Spleen (tissue), 11 donors: ENCODE measurements around the gene NDUFAF2. TPM values are rescaled to one million over a fixed set of nuclear protein-coding genes. Genes with fewer than 3 reads are reported as not detected.

ENCODE experiments used
- DNase-seq: peaks from one replicate; pipeline ENCODE4 v3.0.0-alpha.2; 2020
- H3K27ac ChIP-seq, 8 donors: fragments of 200-600 bp; sonication (generic) in 7 of 8; 1 replicate in 4 of 8; 2 replicates in 4 of 8; pipeline versions ENCODE4 v1.5.0 to v1.8.0; 2016 to 2021; ENCODE audit warnings: inconsistent platforms in 4 of 8, mild to moderate bottlenecking in 4 of 8, moderate library complexity in 1 of 8
- H3K27me3 ChIP-seq, 7 donors: fragments of 200-600 bp; sonication (generic) in 6 of 7; replicated peaks in 1 of 7; 1 replicate in 4 of 7; 2 replicates in 3 of 7; pipeline versions ENCODE4 v1.5.0 to v1.8.0; 2016 to 2021; ENCODE audit warnings: inconsistent platforms in 3 of 7, mild to moderate bottlenecking in 1 of 7
- H3K36me3 ChIP-seq, 6 donors: fragments of 200-600 bp; sonication (generic) in 5 of 6; 1 replicate in 4 of 6; 2 replicates in 2 of 6; pipeline versions ENCODE4 v1.5.0 to v1.8.0; 2016 to 2021; ENCODE audit warnings: inconsistent platforms in 2 of 6
- H3K4me1 ChIP-seq, 6 donors: fragments of 200-600 bp; sonication (generic) in 5 of 6; 1 replicate in 3 of 6; 2 replicates in 3 of 6; pipeline versions ENCODE4 v1.5.0 to v1.8.0; 2016 to 2021; ENCODE audit warnings: inconsistent platforms in 3 of 6
- H3K4me3 ChIP-seq, 8 donors: fragments of 200-600 bp; sonication (generic) in 7 of 8; 1 replicate in 4 of 8; 2 replicates in 4 of 8; pipeline versions ENCODE4 v1.5.0 to v1.8.0; 2016 to 2021; ENCODE audit warnings: inconsistent platforms in 4 of 8, mild to moderate bottlenecking in 4 of 8, moderate library complexity in 2 of 8
- H3K9me3 ChIP-seq, 8 donors: fragments of 200-600 bp; sonication (generic) in 7 of 8; 1 replicate in 4 of 8; 2 replicates in 4 of 8; pipeline versions ENCODE4 v1.5.0 to v1.8.0; 2016 to 2021; ENCODE audit warnings: inconsistent platforms in 4 of 8
- CTCF ChIP-seq, 11 experiments: fragments of 200-600 bp in 7 of 11; fragments of 450-650 bp in 4 of 11; sonication (generic) in 4 of 11; IDR thresholded peaks in 8 of 11; conservative IDR thresholded peaks in 3 of 11; 1 replicate in 7 of 11; 2 replicates in 4 of 11; pipeline versions ENCODE4 v1.4.0 to v1.8.0; 2016 to 2021; ENCODE audit warnings: antibody characterized with exemption in 11 of 11, inconsistent platforms in 4 of 11, mild to moderate bottlenecking in 1 of 11
- POLR2A ChIP-seq, 3 donors: fragments of 450-650 bp; IDR thresholded peaks; one replicate each; pipeline ENCODE4 v1.5.1; 2017; ENCODE audit warnings: antibody characterized with exemption in 3 of 3, mild to moderate bottlenecking in 1 of 3
- POLR2AphosphoS5 ChIP-seq, 3 donors: sonication (generic); formaldehyde crosslinking; IDR thresholded peaks; one replicate each; pipeline ENCODE4 v1.5.1; 2017; ENCODE audit warnings: antibody characterized with exemption in 3 of 3
- WGBS, 5 donors: extraction: QIAGEN DNeasy Blood & Tissue Kit in 3 of 5; methylation state at CpG; one replicate each; pipeline versions ENCODE4 v1.1.5 to v1.1.7; 2013 to 2018; 5-methylcytosine and 5-hydroxymethylcytosine counted together
- intact Hi-C: fragments of 100-400 bp; cut with DNase I; formaldehyde crosslinking; loops from one replicate; pipeline ENCODE4 v1.15.0; 2023; ENCODE audit warnings: low total_unique reads
- polyA plus RNA-seq, 3 donors: library from polyadenylated mRNA; stranded (reverse); fragments of 200-250 nt; gene quantifications; one replicate each; pipeline ENCODE4 v1.2.1, GENCODE V29; 2013
- total RNA-seq, 7 donors: library from RNA; depleted of rRNA in 3 of 7; stranded (reverse); fragments of >200 nt in 3 of 7; fragmentation: NEBNext Ultra II Directional in 4 of 7; extraction: Animal tissue kit (Norgen Biotek cat#: 25700) in 4 of 7; gene quantifications; one replicate each; pipeline versions ENCODE4 v1.1.0 to v1.2.1, GENCODE V29; 2016 to 2021
- donor health status: healthy with polysubstance abuse.
- donor health status: DM: no; HTN: no; CAD: no; lungs with moderate emphysema.
- donor health status: DM: no; HTN: no; CAD: no.
- donor health status: Bipolar disorder and iron deficiency.
- donor health status: healthy.
- donor health status: DM: no; HTN: no; CAD: no.
- donor health status: DM: yes; HTN: yes; CAD: no.

NDUFAF2 gene
- total and polyA plus RNA-seq, 10 donors: 3.2 to 40.5 (median 13.1) TPM

GRCh38 chr5:61162010-61162831 lies 217.2 kb downstream of the NDUFAF2 start, which contains the start of gene SMIM15:
TSS of gene SMIM15 (minus strand) at chr5:61162468. CDS start at chr5:61160171, 2,297 bp downstream.
- Histone ChIP-seq H3K27ac (peak within 1 kb of the TSS; percentile 91 to 96 (median 94)), H3K27me3 (no peaks in the 10 kb centered on the region), H3K4me1 (peaks cover 8 to 59% (median 39%) of the 10 kb centered on the region in 6 donors), H3K4me3 (peak within 1 kb of the TSS; percentile 74 to 91 (median 76)), H3K9me3 (no peaks in the 10 kb centered on the region), H3K36me3 (peaks cover 0 to 36% (median 14%) of the 10 kb centered on the region in 6 donors)
- intact Hi-C loops: loop anchor here (10.0 kb wide), 1 partner anchor 173 kb away; the partner anchor contains the start of gene ZSWIM6
- 1 to 5% (median 2%) methylated on average over 45 to 73 of the region's 73 CpGs for whole genome bisulfite sequencing, 5 donors
- TF ChIP-seq POLR2A (IDR thresholded peaks at IDR 0.05): peak in 2 of 3 donors; percentile 26 to 35
- TF ChIP-seq CTCF (IDR thresholded peaks at IDR 0.05 in 8 of 11, conservative IDR thresholded peaks at IDR 0.05 in 3 of 11): peak in 2 of 11 experiments; percentile 13 to 22
- TF ChIP-seq POLR2AphosphoS5 (IDR thresholded peaks at IDR 0.05): peak; percentile 92 to 96 (median 93)
- peak; percentile 96 for DNase-seq

- WGBS, 5 donors: 45 to 61% (median 53%) methylated on average over 14 of the region's 14 CpGs
Measured at GRCh38 chr5:61162832-61163567, 218.0 kb downstream of the NDUFAF2 start.

GRCh38 chr5:61163905-61164304 lies 218.9 kb downstream of the NDUFAF2 start:
- intact Hi-C loops: loop anchor here (10.0 kb wide), 1 partner anchor 171 kb away; the partner anchor contains the start of gene ZSWIM6
- H3K4me3 ChIP-seq: peak overlapping the region in 1 of 8 donors; percentile 90
- no peaks in the 10 kb centered on the region for H3K9me3 ChIP-seq
- DNase-seq: no peak
- TF ChIP-seq POLR2AphosphoS5 (IDR thresholded peaks at IDR 0.05): no peak
- WGBS, 5 donors: 91 to 97% (median 95%) methylated on average over 13 of the region's 13 CpGs
- peaks cover 0 to 21% (median 12%) of the 10 kb centered on the region in 6 donors for H3K36me3 ChIP-seq
- no peak overlapping the region for H3K27ac ChIP-seq
- peaks cover 8 to 53% (median 34%) of the 10 kb centered on the region in 6 donors for H3K4me1 ChIP-seq
- no peaks in the 10 kb centered on the region for H3K27me3 ChIP-seq

More at GRCh38 chr5:61162832-61163567, 218.0 kb downstream of the NDUFAF2 start:
- H3K27ac ChIP-seq: peak overlapping the region; percentile 91 to 96 (median 94)
- peaks cover 8 to 63% (median 39%) of the 10 kb centered on the region in 6 donors for H3K4me1 ChIP-seq
- no peak for DNase-seq
- intact Hi-C loops: loop anchor here (10.0 kb wide), 1 partner anchor 172 kb away; the partner anchor contains the start of gene ZSWIM6
- TF ChIP-seq POLR2A (IDR thresholded peaks at IDR 0.05): no peak
- TF ChIP-seq CTCF (IDR thresholded peaks at IDR 0.05 in 8 of 11, conservative IDR thresholded peaks at IDR 0.05 in 3 of 11): no peak
- TF ChIP-seq POLR2AphosphoS5 (IDR thresholded peaks at IDR 0.05): no peak
- H3K27me3 ChIP-seq: no peaks in the 10 kb centered on the region
- H3K9me3 ChIP-seq: no peaks in the 10 kb centered on the region
- H3K36me3 ChIP-seq: peaks cover 0 to 30% (median 14%) of the 10 kb centered on the region in 6 donors
- H3K4me3 ChIP-seq: peak overlapping the region; percentile 74 to 91 (median 76)

- TF ChIP-seq CTCF (IDR thresholded peaks at IDR 0.05 in 8 of 11, conservative IDR thresholded peaks at IDR 0.05 in 3 of 11) (peak in 3 of 11 experiments; percentile 9 to 16 (median 9)), POLR2A (IDR thresholded peaks at IDR 0.05) (no peak)
- Histone ChIP-seq H3K36me3 (no peaks in the 10 kb centered on the region), H3K4me3 (no peak overlapping the region), H3K27me3 (no peaks in the 10 kb centered on the region), H3K4me1 (peaks cover 0 to 24% (median 11%) of the 10 kb centered on the region in 6 donors), H3K9me3 (no peaks in the 10 kb centered on the region), H3K27ac (no peak overlapping the region)
- no peak for DNase-seq
- 57 to 68% (median 61%) methylated on average over 4 of the region's 4 CpGs for WGBS, 5 donors
- intact Hi-C loops: loop anchor here (10.0 kb wide), 1 partner anchor 167 kb away; the partner anchor contains the start of gene ZSWIM6
Measured at GRCh38 chr5:61167382-61167781, 222.4 kb downstream of the NDUFAF2 start.
